ENCODE results near the gene GRIK3.

GRCh38 chr1:36981771-36982622 lies 52.3 kb downstream of the GRIK3 start:
- no peak for TF ChIP-seq CTCF (conservative IDR thresholded peaks at IDR 0.05; ENCODE audit: low read depth, low read length)
- no peak for TF ChIP-seq EZH2phosphoT487 (IDR thresholded peaks at IDR 0.05; ENCODE audit: borderline replicate concordance, low read length)
- no peak for TF ChIP-seq EZH2 (IDR thresholded peaks at IDR 0.05; ENCODE audit: low read length, unreplicated experiment)
